Stimulated activated CD4-positive, alpha-beta T cell treated with anti-CD3 and anti-CD28 coated beads, TNF-alpha, amount 100 ng/mL, for 4 hours (primary cell): ENCODE results near the gene RAB3D.
"Not testable (repeated sequence)": the region's sequence is repeated elsewhere in the genome, so short reads cannot be mapped to it uniquely, and the experiment has no call there.

Experiments
- DNase-seq, 3 experiments: peaks; one replicate each; pipeline ENCODE4 v3.0.0-alpha.2; 2020; ENCODE audit warnings: low read depth in 3 of 3

RAB3D gene

GRCh38 chr19:11338569-11339253, 746 bp downstream of the RAB3D start:
- DNase-seq: no peak

GRCh38 chr19:11338121-11338520, 1.3 kb downstream of the RAB3D start:
- DNase-seq: no peak

GRCh38 chr19:11337080-11337479, 2.4 kb downstream of the RAB3D start:
- DNase-seq: no peak

- DNase-seq: no peak
These were observed 3.9 kb downstream of the RAB3D start for GRCh38 chr19:11335449-11336146.

GRCh38 chr19:11333838-11334237, 5.6 kb downstream of the RAB3D start:
- DNase-seq: not testable (repeated sequence)

- DNase-seq: no peak
These were observed 6.6 kb downstream of the RAB3D start for GRCh38 chr19:11332822-11333221.

- DNase-seq: no peak
These were observed 8.0 kb downstream of the RAB3D start for GRCh38 chr19:11331502-11331901.

GRCh38 chr19:11330127-11330526, 9.3 kb downstream of the RAB3D start:
- DNase-seq: no peak

- no peak for DNase-seq
These were observed 13.9 kb downstream of the RAB3D start for GRCh38 chr19:11325544-11325943.

GRCh38 chr19:11324748-11325389, 14.6 kb downstream of the RAB3D start:
- DNase-seq: no peak

- no peak for DNase-seq
These were observed 15.3 kb downstream of the RAB3D start for GRCh38 chr19:11324079-11324661.

- no peak for DNase-seq
These were observed 15.8 kb downstream of the RAB3D start for GRCh38 chr19:11323601-11324078.

- no peak for DNase-seq
These were observed 17.0 kb downstream of the RAB3D start for GRCh38 chr19:11322269-11323024.

- DNase-seq: no peak
These were observed 18.0 kb downstream of the RAB3D start for GRCh38 chr19:11321191-11322126.

- not testable (repeated sequence) for DNase-seq
These were observed 19.0 kb downstream of the RAB3D start for GRCh38 chr19:11320278-11320995.

- DNase-seq: no peak
These were observed 33.1 kb downstream of the RAB3D start for GRCh38 chr19:11306337-11306736.

- no peak for DNase-seq
These were observed 34.5 kb downstream of the RAB3D start for GRCh38 chr19:11304936-11305335.

- DNase-seq: no peak
These were observed 38.7 kb downstream of the RAB3D start for GRCh38 chr19:11300811-11301120.

GRCh38 chr19:11299946-11300810, 39.3 kb downstream of the RAB3D start:
- DNase-seq: no peak
